Measurements from ENCODE around the gene GDPD4. TPM values are rescaled to one million over a fixed set of nuclear protein-coding genes. Genes with fewer than 3 reads are reported as not detected.

The GDPD4 gene
- total RNA-seq, 1 donor from 2014 or later = not detected

GRCh38 chr11:77211594-77212251 is 89.8 kb downstream of the GDPD4 start:
- H3K27me3 Mint-ChIP-seq = peaks cover 2% of the 10 kb centered on the region
- H3K36me3 Mint-ChIP-seq (ENCODE audit: low read depth) = no peaks in the 10 kb centered on the region
- H3K4me1 Mint-ChIP-seq = no peaks in the 10 kb centered on the region
- no peaks in the 10 kb centered on the region for H3K9me3 Mint-ChIP-seq
- intact Hi-C loops (cut with micrococcal nuclease) = no loop called here
- no peak overlapping the region for H3K27ac Mint-ChIP-seq
- no peak for DNase-seq
- H3K4me3 Mint-ChIP-seq = no peak overlapping the region

- Mint-ChIP-seq H3K27ac (no peak overlapping the region), H3K4me1 (no peaks in the 10 kb centered on the region), H3K36me3 (ENCODE audit: low read depth) (no peaks in the 10 kb centered on the region), H3K9me3 (no peaks in the 10 kb centered on the region), H3K4me3 (no peak overlapping the region), H3K27me3 (no peaks in the 10 kb centered on the region)
- intact Hi-C loops (cut with micrococcal nuclease) = no loop called here
- no peak for DNase-seq
Observed at GRCh38 chr11:77211040-77211451, 90.4 kb downstream of the GDPD4 start.

GRCh38 chr11:77209663-77210062 is 91.8 kb downstream of the GDPD4 start:
- no peak for DNase-seq
- no peak overlapping the region for H3K4me3 Mint-ChIP-seq
- H3K36me3 Mint-ChIP-seq (ENCODE audit: low read depth) = no peaks in the 10 kb centered on the region
- intact Hi-C loops (cut with micrococcal nuclease) = no loop called here
- no peak overlapping the region for H3K27ac Mint-ChIP-seq
- H3K4me1 Mint-ChIP-seq = no peaks in the 10 kb centered on the region
- H3K9me3 Mint-ChIP-seq = no peaks in the 10 kb centered on the region
- H3K27me3 Mint-ChIP-seq = no peaks in the 10 kb centered on the region

DNA sequence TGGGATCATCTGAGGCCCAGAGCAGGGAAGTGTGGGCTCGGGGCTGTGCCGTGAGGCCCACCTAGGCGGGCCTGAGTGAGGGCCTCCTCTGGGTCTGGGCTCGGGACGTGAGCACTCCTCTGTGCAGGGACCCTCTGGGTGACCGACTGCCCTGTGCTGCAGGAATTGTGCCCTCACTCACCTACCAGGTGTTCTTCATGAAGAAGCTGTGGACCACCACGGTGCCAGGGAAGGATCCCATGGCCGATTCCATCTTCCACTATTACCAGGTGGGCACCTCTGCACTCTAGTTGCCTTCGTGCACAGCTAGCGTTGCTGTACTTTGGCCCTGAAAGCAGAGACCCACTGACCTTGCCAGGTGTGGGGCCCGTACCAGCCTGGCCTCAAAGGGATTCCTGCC is 93.0 kb downstream of the GDPD4 start:
- no peaks in the 10 kb centered on the region for H3K9me3 Mint-ChIP-seq
- no peak overlapping the region for H3K27ac Mint-ChIP-seq
- DNase-seq = no peak
- intact Hi-C loops (cut with micrococcal nuclease) = no loop called here
- no peaks in the 10 kb centered on the region for H3K36me3 Mint-ChIP-seq (ENCODE audit: low read depth)
- H3K4me1 Mint-ChIP-seq = no peaks in the 10 kb centered on the region
- no peak overlapping the region for H3K4me3 Mint-ChIP-seq
- no peaks in the 10 kb centered on the region for H3K27me3 Mint-ChIP-seq

GRCh38 chr11:77207618-77208313 is 93.7 kb downstream of the GDPD4 start:
- intact Hi-C loops (cut with micrococcal nuclease) = no loop called here
- no peaks in the 10 kb centered on the region for H3K4me1 Mint-ChIP-seq
- H3K36me3 Mint-ChIP-seq (ENCODE audit: low read depth) = no peaks in the 10 kb centered on the region
- no peak overlapping the region for H3K27ac Mint-ChIP-seq
- no peak for DNase-seq
- no peak overlapping the region for H3K4me3 Mint-ChIP-seq
- H3K27me3 Mint-ChIP-seq = no peaks in the 10 kb centered on the region
- no peaks in the 10 kb centered on the region for H3K9me3 Mint-ChIP-seq

GRCh38 chr11:77207019-77207485 is 94.4 kb downstream of the GDPD4 start:
- no peaks in the 10 kb centered on the region for H3K9me3 Mint-ChIP-seq
- no peaks in the 10 kb centered on the region for H3K36me3 Mint-ChIP-seq (ENCODE audit: low read depth)
- no peak overlapping the region for H3K4me3 Mint-ChIP-seq
- H3K4me1 Mint-ChIP-seq = no peaks in the 10 kb centered on the region
- no peak for DNase-seq
- no peak overlapping the region for H3K27ac Mint-ChIP-seq
- no peaks in the 10 kb centered on the region for H3K27me3 Mint-ChIP-seq
- intact Hi-C loops (cut with micrococcal nuclease) = no loop called here

DNA sequence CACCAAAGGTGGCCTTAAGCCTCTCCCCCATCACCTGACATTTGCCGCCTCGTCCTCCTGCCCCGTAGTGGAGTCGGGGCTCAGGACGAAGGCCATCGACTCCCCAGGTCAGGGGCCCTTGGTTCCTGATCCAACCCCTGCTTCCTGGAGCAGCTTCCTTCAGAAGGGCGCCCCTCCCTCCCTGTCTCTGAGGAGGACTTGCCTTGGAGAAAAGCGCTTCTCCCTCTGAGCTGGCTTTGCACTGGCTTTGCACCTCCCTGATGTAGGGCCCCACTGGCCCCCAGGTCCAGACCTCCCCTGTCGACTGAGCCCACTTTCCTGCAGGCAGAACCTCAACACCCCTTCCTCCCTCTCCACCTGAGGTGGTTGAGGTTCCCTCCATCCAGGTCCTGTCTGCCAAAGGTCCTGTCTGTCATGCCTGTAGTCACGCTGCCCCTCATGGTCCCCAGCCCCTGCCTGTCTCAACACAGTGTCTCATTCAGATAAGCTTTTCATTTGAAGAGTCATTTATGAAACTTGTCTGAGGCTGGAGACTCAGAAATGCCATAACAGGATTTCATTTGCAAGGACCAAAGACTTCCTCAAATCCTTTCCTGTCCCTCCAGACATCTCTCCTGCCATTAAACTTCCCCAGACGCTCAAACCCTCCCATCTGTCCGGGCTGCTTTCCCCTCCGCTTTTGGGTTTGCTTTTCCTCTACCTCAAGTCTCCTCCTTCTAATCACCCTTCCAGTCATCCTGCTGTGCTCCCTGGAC is 95.0 kb downstream of the GDPD4 start:
- DNase-seq = no peak
- Mint-ChIP-seq H3K36me3 (ENCODE audit: low read depth) (no peaks in the 10 kb centered on the region), H3K4me3 (no peak overlapping the region), H3K27me3 (no peaks in the 10 kb centered on the region), H3K27ac (no peak overlapping the region), H3K4me1 (no peaks in the 10 kb centered on the region), H3K9me3 (no peaks in the 10 kb centered on the region)
- intact Hi-C loops (cut with micrococcal nuclease) = no loop called here

DNA sequence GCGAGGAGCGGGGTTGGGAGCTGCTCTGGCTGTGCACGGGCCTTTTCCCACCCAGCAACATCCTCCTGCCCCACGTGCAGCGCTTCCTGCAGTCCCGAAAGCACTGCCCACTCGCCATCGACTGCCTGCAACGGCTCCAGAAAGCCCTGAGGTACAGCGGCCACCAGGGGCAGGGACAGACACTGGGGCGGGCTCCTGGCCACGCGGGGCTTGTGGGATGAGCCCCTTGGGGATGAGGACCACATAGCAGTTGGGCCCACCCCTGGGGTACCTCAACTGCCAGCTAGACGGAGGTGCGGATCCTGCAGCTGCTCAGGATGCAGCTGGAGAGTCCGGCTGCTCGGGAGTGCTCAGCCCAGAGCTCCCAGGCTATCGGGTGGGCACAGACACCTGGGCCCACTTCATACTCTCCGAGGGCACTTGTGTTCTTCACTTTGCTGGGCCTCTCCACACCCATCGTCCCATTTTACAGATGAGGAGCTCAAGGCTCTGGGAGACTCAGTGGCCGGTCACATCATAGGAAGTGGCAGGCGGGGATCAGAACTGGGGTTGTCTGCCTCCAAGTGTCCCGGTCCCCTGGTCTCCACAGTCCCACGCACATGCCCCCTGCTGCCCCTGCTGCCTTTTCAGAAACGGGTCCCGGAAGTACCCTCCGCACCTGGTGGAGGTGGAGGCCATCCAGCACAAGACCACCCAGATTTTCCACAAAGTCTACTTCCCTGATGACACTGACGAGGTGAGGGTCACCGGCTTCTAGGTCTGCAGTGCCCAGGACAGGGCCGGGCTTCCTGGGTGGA is 95.8 kb downstream of the GDPD4 start:
- Mint-ChIP-seq H3K9me3 (no peaks in the 10 kb centered on the region), H3K27ac (no peak overlapping the region), H3K4me1 (no peaks in the 10 kb centered on the region), H3K27me3 (no peaks in the 10 kb centered on the region), H3K4me3 (no peak overlapping the region), H3K36me3 (ENCODE audit: low read depth) (no peaks in the 10 kb centered on the region)
- intact Hi-C loops (cut with micrococcal nuclease) = no loop called here
- no peak for DNase-seq

- no peak for DNase-seq
- no peak overlapping the region for H3K27ac Mint-ChIP-seq
- H3K9me3 Mint-ChIP-seq = no peaks in the 10 kb centered on the region
- no peaks in the 10 kb centered on the region for H3K36me3 Mint-ChIP-seq (ENCODE audit: low read depth)
- H3K4me3 Mint-ChIP-seq = no peak overlapping the region
- no peaks in the 10 kb centered on the region for H3K4me1 Mint-ChIP-seq
- intact Hi-C loops (cut with micrococcal nuclease) = no loop called here
- no peaks in the 10 kb centered on the region for H3K27me3 Mint-ChIP-seq
Observed at GRCh38 chr11:77204754-77205466, 96.6 kb downstream of the GDPD4 start.

- no peaks in the 10 kb centered on the region for H3K27me3 Mint-ChIP-seq
- no peak overlapping the region for H3K4me3 Mint-ChIP-seq
- no peak overlapping the region for H3K27ac Mint-ChIP-seq
- DNase-seq = no peak
- intact Hi-C loops (cut with micrococcal nuclease) = no loop called here
- no peaks in the 10 kb centered on the region for H3K36me3 Mint-ChIP-seq (ENCODE audit: low read depth)
- no peaks in the 10 kb centered on the region for H3K9me3 Mint-ChIP-seq
- no peaks in the 10 kb centered on the region for H3K4me1 Mint-ChIP-seq
Observed at GRCh38 chr11:77203901-77204753, 97.4 kb downstream of the GDPD4 start.

- Mint-ChIP-seq H3K36me3 (ENCODE audit: low read depth) (no peaks in the 10 kb centered on the region), H3K27ac (no peak overlapping the region), H3K4me1 (no peaks in the 10 kb centered on the region), H3K4me3 (no peak overlapping the region), H3K9me3 (no peaks in the 10 kb centered on the region), H3K27me3 (no peaks in the 10 kb centered on the region)
- intact Hi-C loops (cut with micrococcal nuclease) = no loop called here
- DNase-seq = no peak
Observed at GRCh38 chr11:77202941-77203900, 98.3 kb downstream of the GDPD4 start.

Data from activated CD4-positive, alpha-beta T cell treated with anti-CD3 and anti-CD28 coated beads, Interleukin-2, amount 10 ng/mL, durations not matched to agents 24 days and 14 days (primary cell).